LNCAP (cell line): Measurements from ENCODE around the gene ARTN.

Source experiments
- CTCF ChIP-seq: fragments of 450-650 bp; IDR thresholded peaks from 2 replicates; pipeline ENCODE4 v1.5.1; 2017; ENCODE audit warnings: mild to moderate bottlenecking

The ARTN gene

GRCh38 chr1:43969746-43970466, 36.3 kb downstream of the ARTN start, which contains the start of gene DPH2:
DPH2 (plus strand) TSS chr1:43970010; CDS start chr1:43970176, 166 bp downstream.
- TF ChIP-seq CTCF = no peak; the same call in 1 of the 2 replicates

- TF ChIP-seq CTCF = no peak
Observed at GRCh38 chr1:43970502-43970901, 36.9 kb downstream of the ARTN start.

- no peak for TF ChIP-seq CTCF
Observed at GRCh38 chr1:43970911-43971310, 37.3 kb downstream of the ARTN start.

- no peak for TF ChIP-seq CTCF
Observed at GRCh38 chr1:43971336-43971980, 37.9 kb downstream of the ARTN start.

- TF ChIP-seq CTCF = no peak
Observed at GRCh38 chr1:43973981-43974442, 40.4 kb downstream of the ARTN start.

GRCh38 chr1:43974443-43975248, 41.0 kb downstream of the ARTN start, which contains the start of gene ATP6V0B:
ATP6V0B (plus strand) TSS chr1:43974960; CDS start chr1:43975041, 81 bp downstream.
- TF ChIP-seq CTCF = no peak

GRCh38 chr1:43975249-43975961, 41.8 kb downstream of the ARTN start:
- TF ChIP-seq CTCF = no peak
